Activated CD8-positive, alpha-beta T cell treated with anti-CD3 and anti-CD28 coated beads for 36 hours (primary cell): ENCODE measurements around the gene LMBRD1. TPM values are rescaled to one million over a fixed set of nuclear protein-coding genes. Genes with fewer than 3 reads are reported as not detected.

Experiments used
- ATAC-seq: fragments of 200-7000 bp; cut with Tn5 transposase; one replicate; pipeline ENCODE4 v1.10.0; 2021; ENCODE audit warnings: mild to moderate bottlenecking, moderate library complexity
- CTCF ChIA-PET: fragments of 350-600 bp; sonication (Branson Sonifier 250); formaldehyde crosslinking; loops from one replicate; lab custom pipeline; 2021; ENCODE audit warnings: antibody characterized with exemption; lab: Charles Lee
- POLR2A ChIA-PET: fragments of 350-600 bp; sonication (Branson Sonifier 250); formaldehyde crosslinking; loops from one replicate; lab custom pipeline; 2021; ENCODE audit warnings: antibody characterized with exemption; lab: Charles Lee
- DNase-seq: peaks from one replicate; pipeline ENCODE4 v3.0.0-alpha.2; 2020
- H3K27ac Mint-ChIP-seq: one replicate; pipeline ENCODE4 v1.8.0; 2021; ENCODE audit warnings: mild to moderate bottlenecking, mixed read lengths
- H3K27me3 Mint-ChIP-seq: one replicate; pipeline ENCODE4 v1.8.0; 2021; ENCODE audit warnings: mixed read lengths
- H3K36me3 Mint-ChIP-seq: one replicate; pipeline ENCODE4 v1.8.0; 2021; ENCODE audit warnings: low read depth, mixed read lengths
- H3K4me1 Mint-ChIP-seq: one replicate; pipeline ENCODE4 v1.8.0; 2021; ENCODE audit warnings: low read depth, mixed read lengths
- H3K4me3 Mint-ChIP-seq: one replicate; pipeline ENCODE4 v1.8.0; 2021; ENCODE audit warnings: mild to moderate bottlenecking, moderate library complexity, mixed read lengths
- H3K9me3 Mint-ChIP-seq: one replicate; pipeline ENCODE4 v1.8.0; 2021; ENCODE audit warnings: mixed read lengths
- intact Hi-C: fragments of 100-400 bp; cut with micrococcal nuclease; formaldehyde crosslinking; loops from one replicate; pipeline ENCODE4 v1.10.0; 2022
- total RNA-seq, 2 experiments: library from RNA; stranded (reverse); gene quantifications; one replicate each; pipeline ENCODE4 v1.2.3, GENCODE V29; 2021
- TF ChIP-seq, protein P1 (sequence below): fragments of 200-600 bp; IDR thresholded peaks from one replicate; pipeline ENCODE4 v1.8.0; 2022; ENCODE audit warnings: antibody characterized with exemption, mild to moderate bottlenecking

Gene LMBRD1
- total RNA-seq, 2 experiments from 2014 or later = 14.6 to 15.9 TPM

DNA sequence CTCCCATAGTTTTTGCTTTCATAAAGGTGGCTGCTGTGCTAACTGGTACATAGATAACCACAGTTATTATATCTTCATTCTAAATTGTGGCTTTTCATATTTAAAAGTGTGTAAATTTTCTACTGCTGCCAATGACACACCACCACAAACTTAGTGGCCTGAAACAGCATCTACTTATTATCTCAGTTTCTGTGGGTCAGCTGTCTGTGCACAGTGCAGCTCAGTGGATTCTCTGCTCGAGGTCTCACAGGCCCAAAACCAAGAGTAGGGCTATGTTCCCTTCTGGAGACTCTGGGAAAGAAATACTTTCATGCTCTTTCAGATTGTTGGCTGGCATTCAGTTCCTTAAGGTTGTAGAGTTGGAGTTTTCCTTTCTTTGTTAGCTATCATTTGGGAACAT is 90.1 kb downstream of the LMBRD1 start:
- no peak overlapping the region for H3K4me3 Mint-ChIP-seq
- H3K27me3 Mint-ChIP-seq = no peaks in the 10 kb centered on the region
- H3K9me3 Mint-ChIP-seq = no peaks in the 10 kb centered on the region
- DNase-seq (no peak), ATAC-seq (no peak)
- intact Hi-C loops = no loop called here
- ChIA-PET POLR2A (interaction anchor here (0.7 kb wide), 1 partner anchor 20 kb away, joined by 3 read pairs; no protein-coding TSS in a partner anchor), CTCF (no interaction called here)
- H3K27ac Mint-ChIP-seq = no peak overlapping the region
- H3K36me3 Mint-ChIP-seq = no peaks in the 10 kb centered on the region
- TF ChIP-seq, protein P1, sequence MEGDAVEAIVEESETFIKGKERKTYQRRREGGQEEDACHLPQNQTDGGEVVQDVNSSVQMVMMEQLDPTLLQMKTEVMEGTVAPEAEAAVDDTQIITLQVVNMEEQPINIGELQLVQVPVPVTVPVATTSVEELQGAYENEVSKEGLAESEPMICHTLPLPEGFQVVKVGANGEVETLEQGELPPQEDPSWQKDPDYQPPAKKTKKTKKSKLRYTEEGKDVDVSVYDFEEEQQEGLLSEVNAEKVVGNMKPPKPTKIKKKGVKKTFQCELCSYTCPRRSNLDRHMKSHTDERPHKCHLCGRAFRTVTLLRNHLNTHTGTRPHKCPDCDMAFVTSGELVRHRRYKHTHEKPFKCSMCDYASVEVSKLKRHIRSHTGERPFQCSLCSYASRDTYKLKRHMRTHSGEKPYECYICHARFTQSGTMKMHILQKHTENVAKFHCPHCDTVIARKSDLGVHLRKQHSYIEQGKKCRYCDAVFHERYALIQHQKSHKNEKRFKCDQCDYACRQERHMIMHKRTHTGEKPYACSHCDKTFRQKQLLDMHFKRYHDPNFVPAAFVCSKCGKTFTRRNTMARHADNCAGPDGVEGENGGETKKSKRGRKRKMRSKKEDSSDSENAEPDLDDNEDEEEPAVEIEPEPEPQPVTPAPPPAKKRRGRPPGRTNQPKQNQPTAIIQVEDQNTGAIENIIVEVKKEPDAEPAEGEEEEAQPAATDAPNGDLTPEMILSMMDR = no peak
- H3K4me1 Mint-ChIP-seq = peaks cover 6% of the 10 kb centered on the region

DNA sequence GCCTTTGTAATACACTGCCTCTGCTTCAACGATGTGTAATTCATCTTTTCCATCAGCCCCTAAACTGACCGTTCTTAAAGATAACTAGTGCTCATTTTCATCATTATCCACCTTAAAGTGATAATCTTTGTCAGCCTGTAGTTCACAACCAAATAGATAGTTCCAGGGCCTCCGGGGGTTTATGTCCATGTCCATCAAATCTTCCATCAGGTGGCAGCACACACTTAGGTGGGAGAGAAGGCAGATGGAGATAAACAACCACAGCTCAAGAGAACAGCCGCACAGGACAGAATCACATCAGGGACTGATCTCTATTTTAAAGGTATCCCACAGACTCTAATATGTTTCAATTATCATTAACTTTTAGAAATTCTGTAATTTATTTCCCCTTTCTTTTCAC is 90.9 kb downstream of the LMBRD1 start:
- ATAC-seq = no peak
- Mint-ChIP-seq H3K9me3 (no peaks in the 10 kb centered on the region), H3K27me3 (no peaks in the 10 kb centered on the region), H3K27ac (no peak overlapping the region), H3K4me1 (peaks cover 3% of the 10 kb centered on the region), H3K36me3 (no peaks in the 10 kb centered on the region), H3K4me3 (no peak overlapping the region)
- ChIA-PET POLR2A (no interaction called here), CTCF (no interaction called here)
- no peak for DNase-seq
- intact Hi-C loops = no loop called here
- TF ChIP-seq, protein P1 = no peak

DNA sequence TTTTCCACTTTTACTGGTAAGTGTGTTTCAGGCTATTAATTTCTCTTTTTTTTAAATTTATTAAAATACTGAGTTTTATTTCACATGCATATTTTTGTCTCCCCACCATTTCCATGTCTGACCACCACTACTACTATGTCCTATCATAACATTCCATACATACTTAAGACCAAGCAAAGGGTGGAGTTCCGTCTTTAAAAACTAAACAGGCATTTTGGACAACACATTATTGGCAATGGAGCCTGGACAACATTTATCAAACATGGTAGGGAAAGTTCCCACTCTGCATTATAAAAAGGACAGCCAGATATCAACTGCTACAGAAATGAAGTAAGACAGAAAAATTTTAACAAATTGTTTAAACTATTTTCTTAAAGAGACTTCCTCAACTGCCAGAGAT is 91.9 kb downstream of the LMBRD1 start:
- no peaks in the 10 kb centered on the region for H3K36me3 Mint-ChIP-seq
- ChIA-PET POLR2A (no interaction called here), CTCF (no interaction called here)
- no peak overlapping the region for H3K27ac Mint-ChIP-seq
- no peak overlapping the region for H3K4me3 Mint-ChIP-seq
- DNase-seq = no peak
- no peaks in the 10 kb centered on the region for H3K9me3 Mint-ChIP-seq
- TF ChIP-seq, protein P1 = no peak
- H3K4me1 Mint-ChIP-seq = no peaks in the 10 kb centered on the region
- H3K27me3 Mint-ChIP-seq = no peaks in the 10 kb centered on the region
- intact Hi-C loops = no loop called here
- ATAC-seq = no peak

DNA sequence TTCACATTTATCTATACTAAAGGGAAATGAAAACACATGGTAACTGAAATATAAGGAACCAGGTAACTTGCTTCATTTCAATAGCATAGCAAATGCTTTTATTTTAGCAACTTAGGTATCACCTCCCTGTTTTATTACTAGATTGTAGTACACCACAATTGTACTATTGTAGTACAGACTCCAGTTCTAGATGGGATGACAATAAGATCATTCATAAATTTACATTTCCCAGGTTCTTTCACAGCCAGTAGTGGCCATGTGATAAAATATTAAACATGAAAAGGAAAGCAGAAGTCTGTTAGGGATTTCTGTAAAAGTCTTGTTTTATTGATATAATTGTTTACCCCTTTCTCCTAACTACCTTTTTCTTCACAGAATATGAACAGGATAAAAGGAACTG is 97.2 kb downstream of the LMBRD1 start:
- ChIA-PET CTCF (no interaction called here), POLR2A (no interaction called here)
- intact Hi-C loops = no loop called here
- Mint-ChIP-seq H3K27ac (no peak overlapping the region), H3K4me3 (no peak overlapping the region), H3K36me3 (peaks cover 25% of the 10 kb centered on the region), H3K9me3 (no peaks in the 10 kb centered on the region), H3K4me1 (peaks cover 8% of the 10 kb centered on the region), H3K27me3 (no peaks in the 10 kb centered on the region)
- TF ChIP-seq, protein P1 = no peak
- DNase-seq (no peak), ATAC-seq (no peak)

DNA sequence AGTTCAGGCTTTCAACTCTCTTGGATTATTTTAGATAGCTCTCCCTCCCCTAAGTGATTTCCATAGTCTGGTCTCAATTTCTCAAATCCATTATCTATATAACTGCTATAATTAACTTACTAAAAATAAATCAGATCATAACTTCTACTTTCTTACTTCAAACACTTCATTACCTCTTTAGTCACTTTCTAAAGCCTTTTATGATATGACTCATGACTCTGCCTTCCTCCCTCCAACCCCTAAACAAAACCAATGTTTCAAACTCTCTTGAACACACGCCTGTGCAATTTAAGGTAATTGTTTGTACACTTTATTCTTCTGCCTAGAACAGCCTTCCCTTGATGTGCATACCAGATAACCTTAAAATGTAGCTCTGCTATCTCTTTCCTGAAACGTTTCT is 100.5 kb downstream of the LMBRD1 start:
- intact Hi-C loops = no loop called here
- H3K4me3 Mint-ChIP-seq = no peak overlapping the region
- TF ChIP-seq, protein P1 = no peak
- ChIA-PET CTCF (interaction anchor here (1.0 kb wide), 1 partner anchor 10 kb away, joined by 3 read pairs; no protein-coding TSS in a partner anchor), POLR2A (no interaction called here)
- H3K27me3 Mint-ChIP-seq = no peaks in the 10 kb centered on the region
- ATAC-seq (peak; percentile 80), DNase-seq (no peak)
- peaks cover 27% of the 10 kb centered on the region for H3K36me3 Mint-ChIP-seq
- H3K4me1 Mint-ChIP-seq = peaks cover 8% of the 10 kb centered on the region
- H3K9me3 Mint-ChIP-seq = no peaks in the 10 kb centered on the region
- H3K27ac Mint-ChIP-seq = peak overlapping the region; percentile 39
